ENCODE measurements around the gene FAM3D. TPM values are rescaled to one million over a fixed set of nuclear protein-coding genes. Genes with fewer than 3 reads are reported as not detected.

FAM3D gene
- total and polyA plus RNA-seq, 9 of the 15 experiments (the other 6 are each of a cell fraction or from before 2014, with no cell fraction given): not detected

DNA sequence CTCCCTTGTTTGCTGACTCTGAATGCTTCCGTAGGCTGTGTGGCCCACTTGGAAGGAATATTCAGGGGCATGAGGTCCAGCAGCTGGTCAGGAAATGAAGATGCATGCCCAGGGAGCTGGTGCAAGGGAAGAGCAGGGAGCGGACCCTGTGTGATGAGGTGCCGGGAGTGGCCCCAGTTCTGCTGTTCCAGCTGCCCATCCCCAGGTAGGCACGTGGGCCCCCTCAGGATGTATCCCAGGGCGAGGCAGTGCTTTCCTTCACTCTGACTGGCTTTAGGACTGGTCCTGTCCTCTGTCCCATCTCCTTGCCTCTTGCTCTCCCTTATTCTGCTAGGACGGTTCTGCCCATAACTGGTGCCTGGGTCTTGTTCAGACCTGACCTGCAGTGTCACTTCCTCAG is 1.1 kb upstream of the FAM3D start:
- intact Hi-C loops (cut with micrococcal nuclease) (no loop called here), in situ Hi-C loops (cut with MboI) (no loop called here)
- H3K36me3 ChIP-seq (ENCODE audit: control insufficient read depth, insufficient read depth, low read length): no peaks in the 10 kb centered on the region
- no peak overlapping the region for H2AFZ ChIP-seq (ENCODE audit: low read depth, low read length)
- no peak overlapping the region for H3K9ac ChIP-seq (ENCODE audit: insufficient read depth in 1 of 2, low read depth in 2 of 2, low read length in 2 of 2)
- H3K79me2 ChIP-seq (ENCODE audit: control insufficient read depth, insufficient read depth, low read length): no peaks in the 10 kb centered on the region
- no peak for DNase-seq (ENCODE audit: extremely low read depth in 1 of 4, low spot score in 3 of 4)
- FAIRE-seq: no peak
- no peaks in the 10 kb centered on the region for H3K9me3 ChIP-seq (replicated peaks; ENCODE audit: control insufficient read depth, insufficient read depth, low read depth, low read length)
- no peaks in the 10 kb centered on the region for H3K4me1 ChIP-seq (replicated peaks in 1 of 2; ENCODE audit: control insufficient read depth in 2 of 2, insufficient read depth in 2 of 2, low read length in 2 of 2)
- H3K4me2 ChIP-seq (ENCODE audit: insufficient read depth, low read length): no peak overlapping the region
- no peak overlapping the region for H3K4me3 ChIP-seq
- H3K27ac ChIP-seq (ENCODE audit: extremely low read depth, low read depth, low read length): no peak overlapping the region
- POLR2A ChIA-PET: no interaction called here
- no peak for ATAC-seq
- 2% methylated on average over 6 of the region's 6 CpGs for WGBS (ENCODE audit: insufficient coverage, low coverage, missing lambda C conversion rate)
- CTCF ChIA-PET (ENCODE audit: low intra/inter-chr PET ratio): no interaction called here
- H3K9me1 ChIP-seq (ENCODE audit: control insufficient read depth, insufficient read depth, low read length): no peaks in the 10 kb centered on the region
- H4K20me1 ChIP-seq (replicated peaks; ENCODE audit: control insufficient read depth, insufficient read depth, low read length): no peaks in the 10 kb centered on the region
- no TSS peak for BruUV-seq (replicated peaks)
- peaks cover 0 to 24% of the 10 kb centered on the region in 2 experiments; a peak in 3 of 5 replicates for H3K27me3 ChIP-seq (ENCODE audit: control insufficient read depth in 2 of 2, insufficient read depth in 2 of 2, low read length in 2 of 2)
- TF ChIP-seq THRAP3 (IDR thresholded peaks at IDR 0.05; ENCODE audit: borderline replicate concordance) (no peak), ZNF311 (CRISPR knock-in tag; IDR thresholded peaks at IDR 0.05) (no peak), RBM34 (IDR thresholded peaks at IDR 0.05; ENCODE audit: borderline replicate concordance, insufficient read depth, low read length) (no peak), ZNF143 (CRISPR knock-in tag; IDR thresholded peaks at IDR 0.05) (no peak), ZBED1 (IDR thresholded peaks at IDR 0.05) (no peak), ZC3H8 (IDR thresholded peaks at IDR 0.05) (no peak), POLR2AphosphoS2 (IDR thresholded peaks at IDR 0.05; ENCODE audit: low read length) (no peak), L3MBTL2 (IDR thresholded peaks at IDR 0.05) (no peak), FOXP1 (CRISPR knock-in tag; IDR thresholded peaks at IDR 0.05) (no peak), SMAD4 (CRISPR knock-in tag; conservative IDR thresholded peaks at IDR 0.05) (no peak), NR2C2 (CRISPR knock-in tag; IDR thresholded peaks at IDR 0.05) (no peak), NR2C2 (tag; IDR thresholded peaks at IDR 0.05) (no peak), GTF2E2 (tag; IDR thresholded peaks at IDR 0.05) (no peak), ADNP (tag; IDR thresholded peaks at IDR 0.05) (no peak), ZNF584 (CRISPR knock-in tag; IDR thresholded peaks at IDR 0.05; ENCODE audit: low read depth) (no peak)
- TF ChIP-seq, protein P1, sequence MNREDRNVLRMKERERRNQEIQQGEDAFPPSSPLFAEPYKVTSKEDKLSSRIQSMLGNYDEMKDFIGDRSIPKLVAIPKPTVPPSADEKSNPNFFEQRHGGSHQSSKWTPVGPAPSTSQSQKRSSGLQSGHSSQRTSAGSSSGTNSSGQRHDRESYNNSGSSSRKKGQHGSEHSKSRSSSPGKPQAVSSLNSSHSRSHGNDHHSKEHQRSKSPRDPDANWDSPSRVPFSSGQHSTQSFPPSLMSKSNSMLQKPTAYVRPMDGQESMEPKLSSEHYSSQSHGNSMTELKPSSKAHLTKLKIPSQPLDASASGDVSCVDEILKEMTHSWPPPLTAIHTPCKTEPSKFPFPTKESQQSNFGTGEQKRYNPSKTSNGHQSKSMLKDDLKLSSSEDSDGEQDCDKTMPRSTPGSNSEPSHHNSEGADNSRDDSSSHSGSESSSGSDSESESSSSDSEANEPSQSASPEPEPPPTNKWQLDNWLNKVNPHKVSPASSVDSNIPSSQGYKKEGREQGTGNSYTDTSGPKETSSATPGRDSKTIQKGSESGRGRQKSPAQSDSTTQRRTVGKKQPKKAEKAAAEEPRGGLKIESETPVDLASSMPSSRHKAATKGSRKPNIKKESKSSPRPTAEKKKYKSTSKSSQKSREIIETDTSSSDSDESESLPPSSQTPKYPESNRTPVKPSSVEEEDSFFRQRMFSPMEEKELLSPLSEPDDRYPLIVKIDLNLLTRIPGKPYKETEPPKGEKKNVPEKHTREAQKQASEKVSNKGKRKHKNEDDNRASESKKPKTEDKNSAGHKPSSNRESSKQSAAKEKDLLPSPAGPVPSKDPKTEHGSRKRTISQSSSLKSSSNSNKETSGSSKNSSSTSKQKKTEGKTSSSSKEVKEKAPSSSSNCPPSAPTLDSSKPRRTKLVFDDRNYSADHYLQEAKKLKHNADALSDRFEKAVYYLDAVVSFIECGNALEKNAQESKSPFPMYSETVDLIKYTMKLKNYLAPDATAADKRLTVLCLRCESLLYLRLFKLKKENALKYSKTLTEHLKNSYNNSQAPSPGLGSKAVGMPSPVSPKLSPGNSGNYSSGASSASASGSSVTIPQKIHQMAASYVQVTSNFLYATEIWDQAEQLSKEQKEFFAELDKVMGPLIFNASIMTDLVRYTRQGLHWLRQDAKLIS (CRISPR knock-in tag; IDR thresholded peaks at IDR 0.05): no peak
- TF ChIP-seq, protein P2, sequence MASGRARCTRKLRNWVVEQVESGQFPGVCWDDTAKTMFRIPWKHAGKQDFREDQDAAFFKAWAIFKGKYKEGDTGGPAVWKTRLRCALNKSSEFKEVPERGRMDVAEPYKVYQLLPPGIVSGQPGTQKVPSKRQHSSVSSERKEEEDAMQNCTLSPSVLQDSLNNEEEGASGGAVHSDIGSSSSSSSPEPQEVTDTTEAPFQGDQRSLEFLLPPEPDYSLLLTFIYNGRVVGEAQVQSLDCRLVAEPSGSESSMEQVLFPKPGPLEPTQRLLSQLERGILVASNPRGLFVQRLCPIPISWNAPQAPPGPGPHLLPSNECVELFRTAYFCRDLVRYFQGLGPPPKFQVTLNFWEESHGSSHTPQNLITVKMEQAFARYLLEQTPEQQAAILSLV (tag; IDR thresholded peaks at IDR 0.05): no peak
- TF ChIP-seq, protein P3, sequence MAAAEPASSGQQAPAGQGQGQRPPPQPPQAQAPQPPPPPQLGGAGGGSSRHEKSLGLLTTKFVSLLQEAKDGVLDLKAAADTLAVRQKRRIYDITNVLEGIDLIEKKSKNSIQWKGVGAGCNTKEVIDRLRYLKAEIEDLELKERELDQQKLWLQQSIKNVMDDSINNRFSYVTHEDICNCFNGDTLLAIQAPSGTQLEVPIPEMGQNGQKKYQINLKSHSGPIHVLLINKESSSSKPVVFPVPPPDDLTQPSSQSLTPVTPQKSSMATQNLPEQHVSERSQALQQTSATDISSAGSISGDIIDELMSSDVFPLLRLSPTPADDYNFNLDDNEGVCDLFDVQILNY (CRISPR knock-in tag; IDR thresholded peaks at IDR 0.05): no peak
- TF ChIP-seq, protein P4, sequence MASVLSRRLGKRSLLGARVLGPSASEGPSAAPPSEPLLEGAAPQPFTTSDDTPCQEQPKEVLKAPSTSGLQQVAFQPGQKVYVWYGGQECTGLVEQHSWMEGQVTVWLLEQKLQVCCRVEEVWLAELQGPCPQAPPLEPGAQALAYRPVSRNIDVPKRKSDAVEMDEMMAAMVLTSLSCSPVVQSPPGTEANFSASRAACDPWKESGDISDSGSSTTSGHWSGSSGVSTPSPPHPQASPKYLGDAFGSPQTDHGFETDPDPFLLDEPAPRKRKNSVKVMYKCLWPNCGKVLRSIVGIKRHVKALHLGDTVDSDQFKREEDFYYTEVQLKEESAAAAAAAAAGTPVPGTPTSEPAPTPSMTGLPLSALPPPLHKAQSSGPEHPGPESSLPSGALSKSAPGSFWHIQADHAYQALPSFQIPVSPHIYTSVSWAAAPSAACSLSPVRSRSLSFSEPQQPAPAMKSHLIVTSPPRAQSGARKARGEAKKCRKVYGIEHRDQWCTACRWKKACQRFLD (CRISPR knock-in tag; IDR thresholded peaks at IDR 0.05): no peak

Measured in K562 (cell line).